Panc1 (cell line): ENCODE data around the gene TBX1.

ENCODE experiments used
- SIN3A ChIP-seq: IDR thresholded peaks from 2 replicates; pipeline ENCODE4 v1.6.1; 2012; ENCODE audit warnings: low read depth, mild to moderate bottlenecking, low read length, moderate library complexity, borderline replicate concordance; ENCODE audit not compliant: insufficient read depth
- TF ChIP-seq, protein P1 (sequence below): fragments of 450-650 bp; IDR thresholded peaks from 2 replicates; pipeline ENCODE4 v1.5.1; 2017; ENCODE audit warnings: mild to moderate bottlenecking

DNA sequence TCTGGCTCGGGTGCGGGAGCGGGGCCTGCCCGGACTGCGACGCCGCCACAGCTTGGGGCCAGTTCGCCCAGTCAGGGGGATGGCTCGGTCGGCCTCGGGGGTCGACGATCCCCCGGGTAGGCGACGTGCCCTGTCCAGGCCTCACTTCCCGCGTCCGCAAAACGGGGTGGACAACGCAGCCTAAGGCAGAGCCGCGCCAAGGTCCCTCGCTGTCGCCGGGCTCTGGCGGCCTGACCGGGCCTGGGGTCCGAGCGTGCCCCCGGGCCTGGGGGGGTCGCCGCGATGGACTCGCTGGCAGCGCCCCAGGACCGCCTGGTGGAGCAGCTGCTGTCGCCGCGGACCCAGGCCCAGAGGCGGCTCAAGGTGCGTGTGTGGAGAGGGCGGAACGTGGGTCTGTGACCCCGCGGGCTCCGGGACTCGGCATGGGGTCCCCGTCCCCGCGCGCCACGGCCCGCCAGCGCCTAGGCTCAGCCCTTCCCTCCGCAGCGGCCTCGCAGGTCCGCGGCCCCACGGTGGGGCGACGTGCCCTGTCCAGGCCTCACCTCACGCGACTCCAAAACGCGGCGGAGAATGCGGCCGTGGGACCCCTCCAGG, 42.0 kb upstream of the TBX1 start:
- TF ChIP-seq, protein P1, sequence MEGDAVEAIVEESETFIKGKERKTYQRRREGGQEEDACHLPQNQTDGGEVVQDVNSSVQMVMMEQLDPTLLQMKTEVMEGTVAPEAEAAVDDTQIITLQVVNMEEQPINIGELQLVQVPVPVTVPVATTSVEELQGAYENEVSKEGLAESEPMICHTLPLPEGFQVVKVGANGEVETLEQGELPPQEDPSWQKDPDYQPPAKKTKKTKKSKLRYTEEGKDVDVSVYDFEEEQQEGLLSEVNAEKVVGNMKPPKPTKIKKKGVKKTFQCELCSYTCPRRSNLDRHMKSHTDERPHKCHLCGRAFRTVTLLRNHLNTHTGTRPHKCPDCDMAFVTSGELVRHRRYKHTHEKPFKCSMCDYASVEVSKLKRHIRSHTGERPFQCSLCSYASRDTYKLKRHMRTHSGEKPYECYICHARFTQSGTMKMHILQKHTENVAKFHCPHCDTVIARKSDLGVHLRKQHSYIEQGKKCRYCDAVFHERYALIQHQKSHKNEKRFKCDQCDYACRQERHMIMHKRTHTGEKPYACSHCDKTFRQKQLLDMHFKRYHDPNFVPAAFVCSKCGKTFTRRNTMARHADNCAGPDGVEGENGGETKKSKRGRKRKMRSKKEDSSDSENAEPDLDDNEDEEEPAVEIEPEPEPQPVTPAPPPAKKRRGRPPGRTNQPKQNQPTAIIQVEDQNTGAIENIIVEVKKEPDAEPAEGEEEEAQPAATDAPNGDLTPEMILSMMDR = no peak
- TF ChIP-seq SIN3A = no peak
